CD8-positive, alpha-beta memory T cell (primary cell): ENCODE data around the gene GNA15. TPM values are rescaled to one million over a fixed set of nuclear protein-coding genes. Genes with fewer than 3 reads are reported as not detected.

Experiments
- CTCF ChIA-PET: fragments of 350-600 bp; sonication (Branson Sonifier 250); formaldehyde crosslinking; loops from one replicate; lab custom pipeline; 2021; ENCODE audit warnings: antibody characterized with exemption; lab: Charles Lee
- POLR2A ChIA-PET: fragments of 350-600 bp; sonication (Branson Sonifier 250); formaldehyde crosslinking; loops from one replicate; lab custom pipeline; 2021; ENCODE audit warnings: antibody characterized with exemption; lab: Charles Lee
- DNase-seq, 5 donors: peaks; one replicate each; pipeline versions ENCODE4 v3.0.0 to v3.0.0-alpha.2; 2020 to 2022; ENCODE audit warnings: mixed read lengths in 1 of 5
- H3K27ac ChIP-seq: one replicate; pipeline ENCODE4 v1.7.0; 2013; ENCODE audit warnings: low read depth, mild to moderate bottlenecking, low read length, moderate library complexity
- H3K27me3 ChIP-seq: 2 replicates; pipeline ENCODE4 v1.7.0; 2013; ENCODE audit warnings: low read length, mild to moderate bottlenecking; ENCODE audit not compliant: insufficient read depth, poor library complexity, severe bottlenecking
- H3K36me3 ChIP-seq: 2 replicates; pipeline ENCODE4 v1.7.0; 2013; ENCODE audit warnings: mild to moderate bottlenecking, low read length, moderate library complexity; ENCODE audit not compliant: insufficient read depth
- H3K4me1 ChIP-seq: 2 replicates; pipeline ENCODE4 v1.7.0; 2013; ENCODE audit warnings: mild to moderate bottlenecking, low read length, moderate library complexity; ENCODE audit not compliant: insufficient read depth
- H3K4me3 ChIP-seq: 2 replicates; pipeline ENCODE4 v1.7.0; 2013; ENCODE audit warnings: mild to moderate bottlenecking, low read length
- H3K9me3 ChIP-seq: 2 replicates; pipeline ENCODE4 v1.7.0; 2013; ENCODE audit warnings: mild to moderate bottlenecking, low read length
- H3K27ac Mint-ChIP-seq, 8 donors: one replicate each; pipeline ENCODE4 v1.8.0; 2020 to 2021; ENCODE audit warnings: mixed read lengths in 8 of 8, mild to moderate bottlenecking in 6 of 8, inconsistent platforms in 3 of 8, moderate library complexity in 3 of 8
- H3K27me3 Mint-ChIP-seq, 2 donors: one replicate each; pipeline ENCODE4 v1.8.0; 2020 to 2021; ENCODE audit warnings: mixed read lengths in 2 of 2, mild to moderate bottlenecking in 1 of 2, moderate library complexity in 1 of 2
- H3K36me3 Mint-ChIP-seq, 3 donors: one replicate each; pipeline ENCODE4 v1.8.0; 2020 to 2021; ENCODE audit warnings: mixed read lengths in 3 of 3, inconsistent platforms in 1 of 3, mild to moderate bottlenecking in 1 of 3
- H3K4me1 Mint-ChIP-seq, 3 donors: one replicate each; pipeline ENCODE4 v1.8.0; 2020 to 2021; ENCODE audit warnings: mixed read lengths in 3 of 3, inconsistent platforms in 1 of 3, mild to moderate bottlenecking in 1 of 3
- H3K4me3 Mint-ChIP-seq, 7 donors: one replicate each; pipeline ENCODE4 v1.8.0; 2020 to 2021; ENCODE audit warnings: mixed read lengths in 7 of 7, mild to moderate bottlenecking in 6 of 7, moderate library complexity in 4 of 7, inconsistent platforms in 2 of 7
- H3K9me3 Mint-ChIP-seq, 5 donors: one replicate each; pipeline ENCODE4 v1.8.0; 2020 to 2022; ENCODE audit warnings: mixed read lengths in 5 of 5, mild to moderate bottlenecking in 3 of 5, moderate library complexity in 2 of 5, inconsistent platforms in 1 of 5
- polyA plus RNA-seq: library from polyadenylated mRNA; unstranded; fragments of 300-500 nt; fragmentation: Illumina TruSeq; gene quantifications from one replicate; pipeline ENCODE4 v1.2.3, GENCODE V29; 2021
- total RNA-seq, 2 experiments: library from RNA; stranded (reverse); gene quantifications; one replicate each; pipeline ENCODE4 v1.2.3, GENCODE V29; 2021

Gene GNA15
- total and polyA plus RNA-seq, 3 experiments from 2014 or later, result 0.59 to 3.9 (median 2.6) TPM

- no peaks in the 10 kb centered on the region for H3K9me3 Mint-ChIP-seq
- Histone ChIP-seq H3K27ac (no peak overlapping the region), H3K36me3 (no peaks in the 10 kb centered on the region), H3K27me3 (no peaks in the 10 kb centered on the region), H3K9me3 (no peaks in the 10 kb centered on the region), H3K4me1 (no peaks in the 10 kb centered on the region), H3K4me3 (no peak overlapping the region)
- H3K4me1 Mint-ChIP-seq, result peaks cover 0 to 2% (median 0%) of the 10 kb centered on the region in 3 donors
- no peak overlapping the region for H3K4me3 Mint-ChIP-seq
- H3K27ac Mint-ChIP-seq, result no peak overlapping the region
- H3K36me3 Mint-ChIP-seq, result peaks cover 0 to 52% (median 0%) of the 10 kb centered on the region in 3 donors
- ChIA-PET CTCF (no interaction called here), POLR2A (no interaction called here)
- peak in 1 of 5 donors; percentile 45 for DNase-seq
- H3K27me3 Mint-ChIP-seq, result peaks cover 0 to 3% of the 10 kb centered on the region in 2 donors
Observed at GRCh38 chr19:3206216-3206953, 70.6 kb downstream of the GNA15 start.

GRCh38 chr19:3207461-3208242 lies 71.8 kb downstream of the GNA15 start:
- Mint-ChIP-seq H3K27ac (peak overlapping the region in 1 of 8 donors; percentile 24), H3K27me3 (peaks cover 0 to 3% of the 10 kb centered on the region in 2 donors), H3K4me3 (no peak overlapping the region), H3K4me1 (peaks cover 0 to 2% (median 0%) of the 10 kb centered on the region in 3 donors), H3K9me3 (no peaks in the 10 kb centered on the region), H3K36me3 (peaks cover 0 to 43% (median 0%) of the 10 kb centered on the region in 3 donors)
- ChIA-PET POLR2A (no interaction called here), CTCF (no interaction called here)
- no peaks in the 10 kb centered on the region for H3K4me1 ChIP-seq
- H3K9me3 ChIP-seq, result no peaks in the 10 kb centered on the region
- no peak overlapping the region for H3K27ac ChIP-seq
- H3K36me3 ChIP-seq, result no peaks in the 10 kb centered on the region
- H3K27me3 ChIP-seq, result no peaks in the 10 kb centered on the region
- peak in 1 of 5 donors; percentile 43 for DNase-seq
- H3K4me3 ChIP-seq, result no peak overlapping the region

- no peak for DNase-seq
- Mint-ChIP-seq H3K9me3 (no peaks in the 10 kb centered on the region), H3K4me3 (no peak overlapping the region), H3K27me3 (peaks cover 0 to 3% of the 10 kb centered on the region in 2 donors), H3K36me3 (peaks cover 0 to 35% (median 0%) of the 10 kb centered on the region in 3 donors), H3K4me1 (peaks cover 0 to 2% (median 0%) of the 10 kb centered on the region in 3 donors), H3K27ac (no peak overlapping the region)
- Histone ChIP-seq H3K9me3 (no peaks in the 10 kb centered on the region), H3K36me3 (no peaks in the 10 kb centered on the region), H3K4me3 (no peak overlapping the region), H3K27me3 (no peaks in the 10 kb centered on the region), H3K27ac (no peak overlapping the region), H3K4me1 (no peaks in the 10 kb centered on the region)
- ChIA-PET POLR2A (no interaction called here), CTCF (no interaction called here)
Observed at GRCh38 chr19:3208317-3209207, 72.7 kb downstream of the GNA15 start.

GRCh38 chr19:3210347-3211017 lies 74.6 kb downstream of the GNA15 start:
- no peaks in the 10 kb centered on the region for H3K9me3 ChIP-seq
- H3K4me3 ChIP-seq, result no peak overlapping the region
- peaks cover 0 to 24% (median 0%) of the 10 kb centered on the region in 3 donors for H3K36me3 Mint-ChIP-seq
- H3K27me3 Mint-ChIP-seq, result peaks cover 0 to 3% of the 10 kb centered on the region in 2 donors
- no peaks in the 10 kb centered on the region for H3K36me3 ChIP-seq
- DNase-seq, result peak; percentile 36 to 71 (median 49)
- no peak overlapping the region for H3K27ac ChIP-seq
- peak overlapping the region in 1 of 8 donors; percentile 77 for H3K27ac Mint-ChIP-seq
- no peak overlapping the region for H3K4me3 Mint-ChIP-seq
- no peaks in the 10 kb centered on the region for H3K27me3 ChIP-seq
- peaks cover 0 to 2% (median 0%) of the 10 kb centered on the region in 3 donors for H3K4me1 Mint-ChIP-seq
- H3K9me3 Mint-ChIP-seq, result no peaks in the 10 kb centered on the region
- POLR2A ChIA-PET, result no interaction called here
- H3K4me1 ChIP-seq, result no peaks in the 10 kb centered on the region
- CTCF ChIA-PET, result interaction anchor here (0.7 to 1.4 kb wide), 3 partner anchors 27 to 260 kb away, joined by 3 read pairs; no protein-coding TSS in a partner anchor

GRCh38 chr19:3211191-3211590 lies 75.4 kb downstream of the GNA15 start:
- H3K27me3 ChIP-seq, result no peaks in the 10 kb centered on the region
- ChIA-PET POLR2A (interaction anchor here (1.3 kb wide), 1 partner anchor 13 kb away, joined by 6 read pairs; the partner anchor contains the start of gene CELF5), CTCF (no interaction called here)
- Mint-ChIP-seq H3K27ac (no peak overlapping the region), H3K4me3 (no peak overlapping the region), H3K27me3 (peaks cover 0 to 3% of the 10 kb centered on the region in 2 donors), H3K36me3 (peaks cover 0 to 20% (median 0%) of the 10 kb centered on the region in 3 donors), H3K4me1 (peaks cover 0 to 2% (median 0%) of the 10 kb centered on the region in 3 donors), H3K9me3 (no peaks in the 10 kb centered on the region)
- H3K4me1 ChIP-seq, result no peaks in the 10 kb centered on the region
- H3K36me3 ChIP-seq, result no peaks in the 10 kb centered on the region
- H3K4me3 ChIP-seq, result no peak overlapping the region
- DNase-seq, result peak in 1 of 5 donors; percentile 43
- no peak overlapping the region for H3K27ac ChIP-seq
- H3K9me3 ChIP-seq, result no peaks in the 10 kb centered on the region

- H3K36me3 Mint-ChIP-seq, result peaks cover 0 to 10% (median 0%) of the 10 kb centered on the region in 3 donors
- H3K27ac Mint-ChIP-seq, result no peak overlapping the region
- no peak for DNase-seq
- Histone ChIP-seq H3K9me3 (no peaks in the 10 kb centered on the region), H3K4me3 (no peak overlapping the region), H3K4me1 (no peaks in the 10 kb centered on the region), H3K27me3 (no peaks in the 10 kb centered on the region), H3K27ac (no peak overlapping the region), H3K36me3 (no peaks in the 10 kb centered on the region)
- peaks cover 0 to 5% of the 10 kb centered on the region in 2 donors for H3K27me3 Mint-ChIP-seq
- H3K4me1 Mint-ChIP-seq, result peaks cover 0 to 2% (median 0%) of the 10 kb centered on the region in 3 donors
- no peak overlapping the region for H3K4me3 Mint-ChIP-seq
- CTCF ChIA-PET, result no interaction called here
- H3K9me3 Mint-ChIP-seq, result no peaks in the 10 kb centered on the region
- POLR2A ChIA-PET, result no interaction called here
Observed at GRCh38 chr19:3213159-3213558, 77.3 kb downstream of the GNA15 start.
